HG03521 (cell line): Measurements from ENCODE around the gene COQ8B.
A peak's percentile ranks its signal among the peaks of the same experiment; 100 is the strongest.

ENCODE experiments used
- ATAC-seq: cut with Tn5 transposase; IDR thresholded peaks from one replicate; pipeline ENCODE4 v1.9.1; 2021; ENCODE audit warnings: mild to moderate bottlenecking, moderate library complexity; ENCODE audit not compliant: unreplicated experiment

COQ8B gene

DNA sequence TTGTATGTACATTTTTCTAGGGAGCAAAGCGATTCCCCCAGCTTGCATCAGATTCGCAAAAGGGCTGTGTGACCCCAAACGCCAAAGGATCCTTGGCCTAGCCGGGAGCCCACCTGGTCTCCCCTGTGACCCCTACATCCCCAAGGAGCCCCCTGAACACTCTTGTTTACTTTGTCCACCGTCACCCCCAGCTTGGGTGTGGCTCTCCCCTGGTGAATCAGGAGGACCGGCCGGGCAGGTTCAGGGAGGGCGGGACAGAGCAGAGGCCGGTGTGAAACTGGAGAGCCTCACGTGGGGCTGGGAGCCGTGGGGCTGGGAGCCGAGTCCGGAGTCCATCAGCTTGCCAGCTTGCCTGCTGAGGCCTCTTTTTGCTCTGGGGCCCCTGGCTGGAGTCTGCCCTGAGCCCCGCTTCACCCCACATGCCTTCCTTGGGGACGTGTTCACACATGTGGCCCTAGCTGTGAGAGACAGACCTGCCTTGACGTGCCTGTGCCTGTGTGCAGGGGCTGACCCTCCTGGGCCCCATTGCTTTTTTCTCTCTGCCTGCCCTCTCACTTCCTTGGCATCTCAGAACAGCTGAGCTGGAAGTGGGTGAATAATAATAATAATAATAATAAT, 2.2 kb upstream of the COQ8B start:
- no peak for ATAC-seq

DNA sequence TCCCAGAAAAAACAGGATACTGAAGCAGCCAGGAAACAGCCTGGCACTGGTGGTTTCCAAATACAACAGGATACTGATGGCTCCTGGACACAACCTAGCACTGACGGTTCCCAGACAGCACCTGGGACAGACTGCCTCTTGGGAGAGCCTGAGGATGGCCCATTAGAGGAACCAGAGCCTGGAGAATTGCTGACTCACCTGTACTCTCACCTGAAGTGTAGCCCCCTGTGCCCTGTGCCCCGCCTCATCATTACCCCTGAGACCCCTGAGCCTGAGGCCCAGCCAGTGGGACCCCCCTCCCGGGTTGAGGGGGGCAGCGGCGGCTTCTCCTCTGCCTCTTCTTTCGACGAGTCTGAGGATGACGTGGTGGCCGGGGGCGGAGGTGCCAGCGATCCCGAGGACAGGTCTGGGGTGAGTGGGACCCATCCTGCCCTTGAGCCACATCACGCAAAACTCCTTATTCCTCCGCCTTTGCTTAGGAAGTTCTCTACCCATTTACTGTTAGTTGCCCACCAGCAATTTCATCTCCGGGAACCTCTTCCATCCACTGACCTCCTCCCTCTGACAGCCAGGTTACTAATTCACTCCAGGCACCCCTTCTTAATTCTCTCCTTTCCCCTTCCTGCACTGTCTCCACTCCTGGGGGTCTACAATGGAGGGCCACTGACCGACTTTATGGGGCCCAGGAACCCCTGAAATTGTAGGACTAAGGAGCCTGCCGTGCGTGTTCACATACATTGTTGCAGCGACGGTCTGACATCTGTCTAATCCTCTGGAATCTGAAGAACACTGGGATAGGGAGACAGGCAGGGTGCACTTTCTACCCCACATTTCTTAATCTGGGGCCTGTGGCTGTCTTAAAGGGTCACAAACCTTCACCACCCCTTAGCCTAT, 1.4 kb upstream of the COQ8B start:
- no peak for ATAC-seq

GRCh38 chr19:40717325-40717879, 716 bp upstream of the COQ8B start:
- no peak for ATAC-seq

DNA sequence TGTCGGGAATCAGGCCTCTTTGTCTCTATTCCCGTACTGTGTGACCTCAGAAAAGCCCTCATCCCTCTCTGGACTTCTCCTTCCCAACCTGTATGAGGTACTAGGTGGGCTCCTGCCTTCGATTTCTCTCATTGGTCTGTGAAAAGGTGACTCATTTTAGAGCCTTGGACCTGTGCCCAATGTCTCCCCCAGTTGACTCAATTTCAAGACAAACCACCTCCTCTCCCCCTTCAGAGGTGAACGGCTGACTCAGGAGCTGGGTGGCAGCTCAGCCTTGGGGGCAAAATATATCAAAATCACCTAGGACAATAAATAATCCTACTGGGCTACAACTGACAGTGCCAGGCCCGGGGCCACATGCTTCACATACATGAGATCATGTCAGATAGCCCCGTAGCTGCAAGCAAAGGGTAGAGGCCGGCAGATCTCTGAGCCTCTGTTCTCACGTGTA, 630 bp downstream of the COQ8B start:
- no peak for ATAC-seq

GRCh38 chr19:40714441-40715299, 2.0 kb downstream of the COQ8B start:
- peak; percentile 46 for ATAC-seq

DNA sequence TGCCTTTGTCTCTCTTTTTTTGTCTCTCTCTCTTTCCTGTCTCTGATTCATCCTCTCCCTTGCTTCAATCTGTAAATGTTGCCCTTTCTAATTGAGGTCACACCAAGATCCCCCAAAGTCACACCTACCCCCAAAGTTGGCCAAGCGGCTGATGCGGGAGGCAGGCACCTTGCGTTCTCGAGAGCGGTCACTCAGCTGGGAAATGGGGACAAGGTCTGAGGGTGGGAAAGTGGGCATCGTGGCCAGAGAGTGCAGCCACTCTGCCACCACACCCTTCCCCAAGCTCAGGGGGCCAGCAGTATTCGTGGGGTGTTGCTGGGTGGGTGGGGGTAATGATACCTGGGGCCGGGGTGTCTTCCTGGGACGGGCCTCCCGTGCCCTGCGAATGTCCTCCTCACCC, 2.7 kb downstream of the COQ8B start:
- ATAC-seq: no peak

GRCh38 chr19:40709817-40710216, 6.9 kb downstream of the COQ8B start:
- ATAC-seq: no peak

GRCh38 chr19:40707615-40708014, 9.1 kb downstream of the COQ8B start:
- no peak for ATAC-seq

GRCh38 chr19:40705950-40706619, 10.6 kb downstream of the COQ8B start:
- no peak for ATAC-seq

- no peak for ATAC-seq
Observed at GRCh38 chr19:40705362-40705651, 11.4 kb downstream of the COQ8B start.

GRCh38 chr19:40704491-40705361, 12.0 kb downstream of the COQ8B start:
- no peak for ATAC-seq

GRCh38 chr19:40703029-40703755, 13.5 kb downstream of the COQ8B start:
- ATAC-seq: no peak

- no peak for ATAC-seq
Observed at GRCh38 chr19:40702337-40703012, 14.2 kb downstream of the COQ8B start.

DNA sequence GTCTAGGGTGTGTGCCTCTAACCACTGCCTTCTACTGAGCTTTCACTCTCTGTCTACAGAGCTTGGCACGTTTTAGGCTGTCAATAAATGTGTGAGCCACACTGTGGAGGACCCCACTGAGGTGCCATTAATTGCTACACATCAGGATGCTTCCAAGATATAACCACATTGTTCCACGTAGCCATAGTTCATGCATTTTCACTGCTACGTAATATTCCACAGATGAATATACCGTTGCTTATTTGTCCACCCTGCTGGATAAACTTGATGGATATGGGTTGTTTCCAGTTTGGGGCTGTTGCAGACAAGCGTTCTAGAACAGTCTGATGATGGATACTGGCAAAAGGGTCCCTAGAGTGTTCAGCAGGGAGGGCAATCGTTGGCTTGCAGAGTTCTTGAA, 14.9 kb downstream of the COQ8B start:
- ATAC-seq: no peak

DNA sequence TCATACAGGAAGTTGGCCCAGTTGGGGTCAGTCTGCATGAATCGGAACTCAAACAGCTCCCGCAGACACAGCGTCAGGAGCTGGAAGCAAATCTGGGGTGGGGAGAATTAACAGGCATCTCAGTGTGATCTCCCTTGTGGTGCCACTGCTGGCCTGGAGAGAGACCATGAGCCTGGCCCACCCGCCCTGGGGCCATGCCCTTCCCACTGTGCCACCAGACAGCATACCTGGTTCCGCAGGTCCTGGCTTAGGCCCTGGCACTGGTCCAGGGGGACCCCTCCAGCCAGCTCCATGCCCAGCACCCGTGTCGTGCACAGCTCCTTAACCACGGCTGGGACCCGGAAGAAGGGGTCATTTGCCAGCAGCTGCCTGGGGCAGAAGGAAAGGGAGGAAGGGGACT, 16.6 kb downstream of the COQ8B start:
- ATAC-seq: no peak

- no peak for ATAC-seq
Observed at GRCh38 chr19:40697007-40697406, 19.7 kb downstream of the COQ8B start.

- no peak for ATAC-seq
Observed at GRCh38 chr19:40695881-40696280, 20.8 kb downstream of the COQ8B start.

GRCh38 chr19:40693896-40694295, 22.8 kb downstream of the COQ8B start:
- ATAC-seq: no peak
